Measurements from ENCODE around the gene CD300LD.

Gene CD300LD

GRCh38 chr17:74578979-74579378, 13.1 kb downstream of the CD300LD start:
- TF ChIP-seq, protein P1, sequence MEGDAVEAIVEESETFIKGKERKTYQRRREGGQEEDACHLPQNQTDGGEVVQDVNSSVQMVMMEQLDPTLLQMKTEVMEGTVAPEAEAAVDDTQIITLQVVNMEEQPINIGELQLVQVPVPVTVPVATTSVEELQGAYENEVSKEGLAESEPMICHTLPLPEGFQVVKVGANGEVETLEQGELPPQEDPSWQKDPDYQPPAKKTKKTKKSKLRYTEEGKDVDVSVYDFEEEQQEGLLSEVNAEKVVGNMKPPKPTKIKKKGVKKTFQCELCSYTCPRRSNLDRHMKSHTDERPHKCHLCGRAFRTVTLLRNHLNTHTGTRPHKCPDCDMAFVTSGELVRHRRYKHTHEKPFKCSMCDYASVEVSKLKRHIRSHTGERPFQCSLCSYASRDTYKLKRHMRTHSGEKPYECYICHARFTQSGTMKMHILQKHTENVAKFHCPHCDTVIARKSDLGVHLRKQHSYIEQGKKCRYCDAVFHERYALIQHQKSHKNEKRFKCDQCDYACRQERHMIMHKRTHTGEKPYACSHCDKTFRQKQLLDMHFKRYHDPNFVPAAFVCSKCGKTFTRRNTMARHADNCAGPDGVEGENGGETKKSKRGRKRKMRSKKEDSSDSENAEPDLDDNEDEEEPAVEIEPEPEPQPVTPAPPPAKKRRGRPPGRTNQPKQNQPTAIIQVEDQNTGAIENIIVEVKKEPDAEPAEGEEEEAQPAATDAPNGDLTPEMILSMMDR (IDR thresholded peaks at IDR 0.05): no peak

DNA sequence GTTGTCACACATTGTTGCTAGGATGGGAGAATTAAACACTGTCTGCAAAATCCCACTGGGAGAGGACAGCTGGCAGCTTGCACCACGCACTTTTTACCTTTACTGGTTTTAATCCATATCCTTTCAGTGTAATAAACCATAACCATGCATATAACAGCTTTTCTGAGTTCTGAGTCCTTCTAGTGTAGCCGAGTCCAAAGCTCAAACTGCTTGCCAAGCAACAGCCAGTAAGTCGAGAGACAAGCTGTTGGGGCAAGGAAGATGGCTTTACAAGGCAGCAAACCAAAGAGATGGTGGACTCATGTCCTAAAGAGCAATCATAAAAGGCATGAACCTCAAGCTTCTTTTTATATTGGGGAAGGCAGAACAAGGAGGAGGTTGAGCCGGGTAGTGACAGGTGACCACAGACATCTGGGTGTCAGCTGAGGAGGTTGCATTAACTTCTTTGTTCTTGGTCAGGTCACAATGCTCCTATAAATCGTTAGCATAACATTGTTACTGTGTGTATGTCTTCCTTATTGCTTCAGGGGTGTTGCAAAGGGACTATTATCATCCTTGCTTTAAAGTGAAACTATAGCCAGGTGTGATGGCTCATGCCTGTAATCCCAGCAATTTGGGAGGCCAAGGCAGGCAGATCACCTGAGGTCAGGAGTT, 17.5 kb downstream of the CD300LD start:
- TF ChIP-seq, protein P1 (IDR thresholded peaks at IDR 0.05): no peak

GRCh38 chr17:74573169-74573568, 18.9 kb downstream of the CD300LD start:
- TF ChIP-seq, protein P1 (IDR thresholded peaks at IDR 0.05): no peak

- TF ChIP-seq, protein P1 (IDR thresholded peaks at IDR 0.05): no peak
Measured at GRCh38 chr17:74571621-74572270, 20.3 kb downstream of the CD300LD start.

GRCh38 chr17:74569020-74570003, 22.8 kb downstream of the CD300LD start:
- TF ChIP-seq, protein P1 (IDR thresholded peaks at IDR 0.05): no peak

DNA sequence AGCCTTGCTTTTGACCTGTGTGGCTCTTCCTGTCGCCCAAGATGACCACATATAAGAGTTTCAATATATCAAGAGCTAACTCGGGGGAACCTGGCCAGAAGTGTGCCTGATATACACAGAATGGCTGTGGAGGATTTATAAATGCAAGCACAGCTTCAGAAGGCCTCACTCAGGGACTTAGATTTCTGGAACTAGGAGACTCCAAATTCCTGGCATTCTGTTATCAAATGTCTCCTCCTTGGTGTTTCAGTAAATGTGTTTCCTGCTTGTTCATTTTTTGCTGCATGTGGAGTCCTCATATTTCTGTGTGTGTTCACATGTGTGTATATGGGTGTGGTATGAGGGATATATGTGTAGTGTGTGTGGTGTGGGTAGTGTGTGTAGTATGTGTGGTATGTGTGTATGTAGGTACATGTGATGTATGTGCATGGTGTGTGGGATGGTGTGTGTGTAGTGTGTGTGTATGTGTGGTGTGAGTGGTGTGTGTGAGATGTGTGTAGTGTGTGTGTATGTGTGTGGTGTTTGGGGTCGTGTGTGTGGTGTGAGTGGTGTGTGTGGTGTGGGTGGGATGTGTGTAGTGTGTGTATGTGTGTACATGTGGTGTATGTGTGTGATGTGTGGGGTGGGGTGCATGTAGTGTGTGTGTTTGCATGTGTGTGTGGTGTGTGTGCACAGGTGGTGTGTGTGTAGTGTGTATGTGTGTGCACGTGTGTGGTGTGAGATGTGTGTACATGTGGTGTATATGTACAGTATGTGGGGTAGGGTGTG, 23.8 kb downstream of the CD300LD start:
- TF ChIP-seq, protein P1 (IDR thresholded peaks at IDR 0.05): no peak

DNA sequence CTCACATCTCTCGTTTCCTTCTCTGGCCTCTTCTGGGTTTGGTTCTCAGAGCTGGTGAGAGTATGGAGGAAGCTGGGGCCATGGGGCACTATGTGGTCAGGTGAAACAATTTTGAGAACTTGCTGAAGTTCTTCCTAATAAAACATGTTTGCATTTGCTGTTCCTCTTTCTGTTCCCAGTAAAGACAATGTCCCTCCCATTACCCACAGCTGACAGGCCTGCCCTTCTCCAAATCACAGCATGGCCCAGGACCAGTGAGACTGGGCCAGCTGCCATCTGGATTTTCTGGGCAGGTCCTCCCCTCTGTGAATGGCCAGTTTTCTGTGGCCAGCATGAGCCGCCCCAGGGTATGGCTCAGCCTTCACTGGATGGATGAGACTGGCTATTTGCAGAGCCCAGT, 24.7 kb downstream of the CD300LD start, which contains the start of gene CD300H:
CD300H (minus strand) TSS at position 113 of the 400 bp plus-strand sequence.
- TF ChIP-seq, protein P1 (IDR thresholded peaks at IDR 0.05): no peak
